Breast epithelium (tissue), 3 donors: ENCODE results near the gene CFLAR.

Source experiments
- CTCF ChIP-seq, 3 donors: fragments of 450-650 bp; IDR thresholded peaks; one replicate each; pipeline ENCODE4 v1.5.1; 2016 to 2017; ENCODE audit warnings: antibody characterized with exemption in 3 of 3, mild to moderate bottlenecking in 3 of 3, moderate library complexity in 3 of 3
- POLR2AphosphoS5 ChIP-seq, 3 donors: sonication (generic); formaldehyde crosslinking; IDR thresholded peaks; one replicate each; pipeline ENCODE4 v1.6.1; 2017; ENCODE audit warnings: antibody characterized with exemption in 3 of 3

GRCh38 chr2:201204655-201205514 lies 88.9 kb downstream of the CFLAR start:
- no peak for TF ChIP-seq CTCF (IDR thresholded peaks at IDR 0.05)
- TF ChIP-seq POLR2AphosphoS5 (IDR thresholded peaks at IDR 0.05), result no peak
